GM19025 (cell line): ENCODE data around the gene PDSS2.
"Not testable (repeated sequence)": the region's sequence is repeated elsewhere in the genome, so short reads cannot be mapped to it uniquely, and the experiment has no call there.

ENCODE experiments used
- ATAC-seq: cut with Tn5 transposase; IDR thresholded peaks from one replicate; pipeline ENCODE4 v1.9.1; 2021; ENCODE audit warnings: mild to moderate bottlenecking, low read depth, moderate library complexity; ENCODE audit not compliant: unreplicated experiment

Gene PDSS2

GRCh38 chr6:107235007-107235406 is 224.4 kb downstream of the PDSS2 start:
- no peak for ATAC-seq

GRCh38 chr6:107231243-107231642 is 228.1 kb downstream of the PDSS2 start:
- no peak for ATAC-seq

GRCh38 chr6:107230448-107230847 is 228.9 kb downstream of the PDSS2 start:
- ATAC-seq = no peak

- ATAC-seq = no peak
These were observed 229.3 kb downstream of the PDSS2 start for GRCh38 chr6:107230024-107230423.

- no peak for ATAC-seq
These were observed 230.6 kb downstream of the PDSS2 start for GRCh38 chr6:107228754-107229153.

- ATAC-seq = no peak
These were observed 237.8 kb downstream of the PDSS2 start for GRCh38 chr6:107221519-107221918.

GRCh38 chr6:107219851-107220250 is 239.5 kb downstream of the PDSS2 start:
- ATAC-seq = no peak

GRCh38 chr6:107218142-107218541 is 241.2 kb downstream of the PDSS2 start:
- ATAC-seq = no peak

GRCh38 chr6:107217248-107217647 is 242.1 kb downstream of the PDSS2 start:
- ATAC-seq = no peak

GRCh38 chr6:107216197-107216933 is 243.0 kb downstream of the PDSS2 start:
- no peak for ATAC-seq

GRCh38 chr6:107215334-107215733 is 244.0 kb downstream of the PDSS2 start:
- no peak for ATAC-seq

- ATAC-seq = no peak
These were observed 244.7 kb downstream of the PDSS2 start for GRCh38 chr6:107214655-107215054.

GRCh38 chr6:107209406-107210305 is 249.7 kb downstream of the PDSS2 start:
- ATAC-seq = no peak

GRCh38 chr6:107207251-107207873 is 252.0 kb downstream of the PDSS2 start:
- ATAC-seq = no peak

- no peak for ATAC-seq
These were observed 254.0 kb downstream of the PDSS2 start for GRCh38 chr6:107205058-107205998.

GRCh38 chr6:107202876-107203468 is 256.4 kb downstream of the PDSS2 start:
- ATAC-seq = no peak

GRCh38 chr6:107198631-107199416 is 260.5 kb downstream of the PDSS2 start:
- ATAC-seq = no peak

- no peak for ATAC-seq
These were observed 263.2 kb downstream of the PDSS2 start for GRCh38 chr6:107196152-107196551.

GRCh38 chr6:107194723-107195122 is 264.6 kb downstream of the PDSS2 start:
- not testable (repeated sequence) for ATAC-seq
